Measurements from ENCODE around the gene TMEM14C.
"Not testable (repeated sequence)": the region's sequence is repeated elsewhere in the genome, so short reads cannot be mapped to it uniquely, and the experiment has no call there.

The TMEM14C gene

DNA sequence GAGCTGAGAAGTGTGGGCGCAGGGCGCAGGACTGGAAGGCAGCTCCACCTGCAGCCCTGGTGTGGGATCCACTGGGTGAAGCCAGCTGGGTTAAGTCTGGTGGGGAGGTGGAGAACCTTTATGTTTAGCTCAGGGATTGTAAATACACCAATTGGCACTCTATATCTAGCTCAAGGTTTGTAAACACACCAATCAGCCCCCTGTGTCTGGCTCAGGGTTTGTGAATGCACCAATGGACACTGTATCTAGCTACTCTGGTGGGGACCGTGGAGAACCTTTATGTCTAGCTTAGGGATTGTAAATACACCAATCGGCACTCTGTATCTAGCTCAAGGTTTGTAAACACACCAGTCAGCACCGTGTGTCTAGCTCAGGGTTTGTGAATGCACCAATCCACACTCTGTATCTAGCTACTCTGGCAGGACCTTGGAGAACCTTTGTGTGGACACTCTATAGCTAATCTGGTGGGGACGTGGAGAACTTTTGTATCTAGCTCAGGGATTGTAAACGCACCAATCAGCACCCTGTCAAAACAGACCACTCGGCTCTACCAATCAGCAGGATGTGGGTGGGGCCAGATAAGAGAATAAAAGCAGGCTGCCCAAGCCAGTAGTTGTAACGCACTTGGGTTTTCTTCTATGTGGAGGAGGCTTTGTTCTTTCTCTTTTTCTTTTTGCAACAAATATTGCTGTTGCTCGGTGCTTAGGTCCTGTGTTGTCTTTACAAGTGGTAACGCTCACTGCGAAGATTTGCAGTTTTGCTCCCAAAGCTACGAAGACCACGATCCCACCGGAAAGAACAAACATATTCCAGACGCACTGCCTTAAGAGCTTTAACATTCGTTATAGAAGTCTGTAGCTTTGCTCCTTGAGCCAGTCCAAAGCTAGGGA is 1.7 kb upstream of the TMEM14C start:
- DNase-seq (ENCODE audit: low spot score), result not testable (repeated sequence)

DNA sequence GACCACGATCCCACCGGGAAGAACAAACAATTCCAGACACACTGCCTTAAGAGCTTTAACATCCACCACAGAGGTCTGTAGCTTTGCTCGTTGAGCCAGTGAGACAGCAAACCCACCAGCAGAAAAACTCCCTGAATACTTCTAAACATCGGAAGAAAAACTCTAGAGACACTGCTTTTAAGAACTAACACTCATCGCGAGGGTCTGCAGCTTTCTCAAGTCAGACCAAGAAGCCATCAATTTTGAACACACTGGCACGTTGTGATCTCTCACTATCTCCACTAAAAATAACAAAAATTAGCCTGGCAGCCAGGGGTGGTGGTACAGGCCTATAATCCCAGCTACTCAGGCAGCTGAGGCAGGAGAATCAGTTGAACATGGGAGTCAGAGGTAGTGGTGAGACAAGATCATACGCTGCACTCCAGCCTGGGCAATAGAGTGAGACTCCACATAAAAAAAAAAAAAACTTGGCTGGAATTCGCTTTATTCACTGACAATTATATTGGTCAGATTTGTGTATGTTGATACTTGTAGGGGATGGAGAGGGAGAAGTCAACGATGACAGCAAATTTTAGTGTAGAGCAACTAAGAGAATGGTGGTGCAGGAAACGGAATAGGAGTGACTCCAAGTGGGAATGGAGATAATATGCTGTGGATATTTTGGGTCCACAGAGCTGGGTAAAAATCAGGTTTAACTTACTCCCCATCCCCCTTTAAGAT is 860 bp upstream of the TMEM14C start:
- DNase-seq (ENCODE audit: low spot score), result no peak

DNA sequence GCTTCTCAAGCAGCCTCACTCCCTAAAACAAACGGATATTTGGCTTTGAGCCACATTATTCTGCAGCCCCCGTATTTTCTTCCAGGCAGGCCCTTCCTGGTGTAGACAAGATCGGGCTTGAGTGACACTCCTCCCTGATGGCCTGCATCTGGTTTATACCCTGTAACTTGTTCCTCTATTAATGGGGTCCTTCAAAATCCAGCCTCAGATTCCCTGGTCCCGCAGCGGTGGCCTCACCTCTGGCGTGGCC is 375 bp upstream of the TMEM14C start:
- DNase-seq (ENCODE audit: low spot score), result no peak

DNA sequence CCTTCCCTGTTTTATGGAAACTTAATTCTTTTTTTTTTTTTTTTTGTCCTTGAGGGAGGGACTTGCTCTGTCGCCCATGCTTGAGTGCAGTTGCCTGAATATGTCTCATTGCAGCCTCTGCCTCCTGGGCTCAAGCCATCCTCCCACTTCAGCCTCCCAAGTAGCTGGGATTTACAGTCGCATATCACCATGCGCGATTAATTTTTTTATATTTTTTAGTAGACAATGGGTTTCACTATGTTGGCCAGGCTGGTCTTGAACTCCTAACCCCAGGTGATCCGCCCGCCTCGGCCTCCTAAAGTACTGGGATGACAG is 654 bp downstream of the TMEM14C start:
- DNase-seq (ENCODE audit: low spot score), result no peak

DNA sequence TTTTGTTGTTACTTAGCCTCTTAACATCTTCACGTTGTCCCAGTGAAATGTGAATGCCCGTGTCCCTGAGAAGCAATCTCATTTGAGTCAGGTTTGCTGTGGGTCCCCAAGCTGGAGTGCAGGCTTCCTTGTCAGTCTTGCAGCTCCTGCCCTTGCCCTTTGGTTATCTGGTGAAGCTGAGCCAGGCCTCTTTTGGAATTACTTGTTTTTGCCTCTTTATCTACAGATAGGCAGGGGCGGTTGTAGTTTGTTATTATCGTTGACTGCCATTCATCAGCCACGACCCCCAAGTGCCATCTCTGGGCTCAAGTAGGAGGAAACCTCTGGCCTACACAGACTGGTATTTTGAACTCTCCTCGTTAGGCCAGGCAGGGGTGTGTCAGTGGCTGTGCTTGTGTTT is 2.2 kb downstream of the TMEM14C start:
- no peak for DNase-seq (ENCODE audit: low spot score)

DNA sequence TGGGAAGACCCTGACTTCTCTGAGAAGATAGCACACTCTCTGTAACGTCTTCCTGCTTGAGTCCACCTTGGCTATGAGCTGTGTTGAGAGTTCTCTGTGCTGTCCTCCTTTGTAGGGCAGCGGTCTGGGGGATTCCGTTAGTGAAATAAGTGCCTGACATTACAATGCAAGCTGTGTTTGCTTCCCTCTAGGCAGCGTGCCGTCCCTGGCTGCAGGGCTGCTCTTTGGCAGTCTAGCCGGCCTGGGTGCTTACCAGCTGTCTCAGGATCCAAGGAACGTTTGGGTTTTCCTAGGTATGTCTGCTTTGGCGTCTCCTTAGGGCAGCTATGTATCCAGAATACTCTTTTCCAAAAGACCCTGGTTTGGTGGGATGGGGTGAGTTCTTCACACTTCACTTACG is 2.8 kb downstream of the TMEM14C start:
- no peak for DNase-seq (ENCODE audit: low spot score)

DNA sequence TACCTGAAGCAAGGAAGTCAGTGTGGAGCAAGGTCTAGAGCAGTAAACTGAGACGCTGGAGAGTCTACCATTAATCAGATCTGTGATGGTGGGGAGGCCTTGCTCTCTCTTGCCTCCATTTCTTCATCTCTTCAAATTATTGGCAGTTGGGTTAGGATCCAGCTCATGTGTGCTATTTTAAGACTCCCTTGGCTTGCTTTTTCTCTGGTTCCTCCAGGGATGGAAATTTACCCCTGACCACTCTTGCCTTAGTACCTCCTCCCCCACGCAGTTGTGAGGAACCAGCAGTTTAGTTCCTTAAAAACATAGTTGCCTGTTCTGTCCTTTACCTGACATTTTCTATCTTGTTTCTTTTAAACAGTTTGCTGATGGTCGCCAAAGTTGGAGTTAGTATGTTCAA is 7.4 kb downstream of the TMEM14C start:
- DNase-seq (ENCODE audit: low spot score), result no peak

DNA sequence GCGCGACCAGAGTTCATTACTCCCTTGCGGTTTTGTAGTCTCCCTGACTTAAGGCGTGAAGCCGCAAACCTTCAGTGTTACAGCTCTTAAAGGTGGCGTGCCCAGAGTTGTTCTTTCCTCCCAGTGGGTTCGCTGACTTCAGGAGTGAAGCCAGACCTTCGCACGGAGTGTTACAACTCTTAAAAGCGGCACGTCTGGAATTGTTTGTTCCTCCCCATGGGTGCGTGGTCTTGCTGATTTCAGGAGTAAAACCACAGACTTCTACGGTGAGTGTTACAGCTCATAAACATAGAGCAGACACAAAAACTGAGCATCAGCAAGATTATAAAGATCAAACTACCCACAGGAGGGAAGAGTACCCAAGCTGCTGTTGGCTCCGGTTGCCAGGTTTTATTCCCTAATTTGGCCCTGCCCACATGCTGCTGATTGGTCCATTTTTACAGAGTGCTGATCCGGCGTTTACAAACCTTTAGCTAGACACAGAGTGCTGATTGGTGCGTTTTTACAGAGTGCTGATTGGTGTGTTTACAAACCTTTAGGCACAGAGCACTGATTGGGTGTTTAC is 10.4 kb downstream of the TMEM14C start:
- DNase-seq (ENCODE audit: low spot score), result no peak

DNA sequence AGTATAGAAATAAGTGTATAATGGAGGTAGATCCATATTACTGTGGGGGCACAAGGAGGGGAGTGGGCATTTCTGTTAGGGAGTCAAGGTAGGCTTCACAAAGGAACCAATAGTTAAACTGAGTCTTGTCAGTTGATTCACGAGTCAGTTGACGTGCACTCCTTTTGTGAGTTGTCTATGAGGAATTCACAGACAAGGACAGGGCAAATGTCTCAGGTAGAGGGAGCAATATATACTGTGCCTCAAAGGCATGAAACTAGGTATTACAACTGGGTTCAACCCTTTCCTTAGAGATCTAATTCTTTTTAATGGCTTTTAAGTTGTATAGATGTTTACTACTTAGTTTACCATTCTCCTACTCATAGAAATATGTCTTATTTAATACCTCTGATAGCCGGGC is 11.0 kb downstream of the TMEM14C start:
- DNase-seq (ENCODE audit: low spot score), result no peak

DNA sequence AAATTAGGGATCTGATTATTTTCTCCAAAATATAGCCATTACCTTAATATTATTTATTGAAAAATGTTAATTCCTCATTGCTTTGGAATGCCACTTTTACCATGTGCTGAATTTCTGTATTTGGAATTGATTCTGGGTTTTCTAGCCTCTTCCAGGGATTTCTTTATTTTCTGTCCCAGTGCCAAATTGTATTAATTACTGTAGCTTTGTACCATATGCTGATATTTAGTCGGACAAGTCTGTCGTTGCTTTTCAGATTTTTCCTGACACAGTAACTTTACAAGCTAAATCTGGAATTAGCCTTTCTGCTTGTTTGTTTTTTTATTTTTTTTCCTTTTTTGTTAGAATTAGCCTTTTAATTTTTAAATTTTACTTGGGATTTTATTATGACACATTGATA is 13.9 kb downstream of the TMEM14C start:
- DNase-seq (ENCODE audit: low spot score), result no peak

DNA sequence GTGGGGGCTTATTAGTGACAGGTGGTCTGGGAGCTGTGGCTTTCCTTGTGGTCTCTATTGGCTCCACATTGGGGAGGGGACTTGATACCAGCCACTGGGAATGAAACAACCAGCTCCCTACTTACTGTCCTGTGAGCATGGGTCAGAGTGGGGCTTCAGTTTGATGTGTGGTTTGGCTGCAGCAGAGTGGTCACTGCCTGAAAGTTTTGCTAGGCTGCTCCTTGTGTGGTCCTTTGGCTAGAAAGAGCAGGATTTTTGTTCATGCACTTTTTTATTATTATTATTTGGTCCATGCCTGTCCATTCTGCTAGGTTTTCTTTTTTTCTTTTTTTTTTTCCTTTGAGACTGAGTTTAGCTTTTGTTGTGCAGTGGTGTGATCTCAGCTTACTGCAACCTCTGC is 17.2 kb downstream of the TMEM14C start:
- no peak for DNase-seq (ENCODE audit: low spot score)

DNA sequence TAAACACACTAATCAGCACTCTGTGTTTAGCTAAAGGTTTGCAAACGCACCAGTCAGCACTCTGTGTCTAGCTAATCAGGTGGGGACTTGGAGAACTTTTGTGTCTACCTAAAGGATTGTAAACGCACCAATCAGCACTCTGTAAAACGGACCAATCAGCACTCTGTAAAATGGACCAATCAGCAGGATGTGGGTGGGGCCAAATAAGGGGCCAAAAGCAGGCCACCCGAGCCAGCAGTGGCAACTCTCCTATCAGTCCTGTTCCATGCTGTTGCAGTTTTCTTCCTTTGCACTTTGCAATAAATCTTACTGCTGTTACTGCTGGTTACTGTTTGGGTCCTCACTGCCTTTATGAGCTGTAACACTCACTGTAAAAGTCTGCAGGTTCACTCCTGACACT is 18.8 kb downstream of the TMEM14C start:
- not testable (repeated sequence) for DNase-seq (ENCODE audit: low spot score)

DNA sequence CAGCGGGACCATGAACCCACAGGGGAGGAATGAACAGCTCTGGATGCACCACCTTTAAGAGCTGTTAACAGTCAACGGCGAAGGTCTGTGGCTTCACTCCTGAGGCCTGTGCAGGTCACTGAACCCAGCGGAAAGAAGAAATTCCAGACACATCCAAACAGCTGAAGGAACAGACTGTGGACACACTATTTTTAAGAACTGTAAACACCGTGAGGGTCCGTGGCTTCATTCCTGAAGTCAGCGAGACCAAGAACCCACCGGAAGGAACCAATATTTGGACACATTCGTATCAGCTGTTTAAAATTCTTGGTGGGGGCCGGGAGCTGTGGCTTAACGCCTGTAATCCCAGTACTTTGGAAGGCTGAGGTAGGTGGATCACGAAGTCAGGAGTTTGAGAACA is 19.4 kb downstream of the TMEM14C start:
- no peak for DNase-seq (ENCODE audit: low spot score)

DNA sequence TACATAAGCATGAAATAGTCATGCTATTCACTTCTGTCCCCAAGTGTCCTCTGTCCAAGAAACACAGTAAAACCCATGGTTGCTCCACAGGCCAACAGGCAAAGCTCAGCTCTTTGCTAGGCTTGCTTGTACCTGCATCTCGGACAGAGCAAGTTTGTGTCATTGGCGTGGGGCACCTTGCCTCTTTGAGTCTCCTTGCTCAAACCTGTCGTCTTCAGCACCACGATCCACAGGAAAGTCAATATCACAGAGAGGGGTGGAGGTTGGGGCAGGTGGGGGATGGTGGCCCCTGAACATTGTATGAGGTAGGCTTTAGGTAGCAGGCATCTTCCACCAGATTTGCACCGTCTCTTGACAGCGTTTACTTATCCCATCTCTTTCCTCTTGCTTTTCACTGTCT is 20.6 kb downstream of the TMEM14C start:
- DNase-seq (ENCODE audit: low spot score), result no peak

DNA sequence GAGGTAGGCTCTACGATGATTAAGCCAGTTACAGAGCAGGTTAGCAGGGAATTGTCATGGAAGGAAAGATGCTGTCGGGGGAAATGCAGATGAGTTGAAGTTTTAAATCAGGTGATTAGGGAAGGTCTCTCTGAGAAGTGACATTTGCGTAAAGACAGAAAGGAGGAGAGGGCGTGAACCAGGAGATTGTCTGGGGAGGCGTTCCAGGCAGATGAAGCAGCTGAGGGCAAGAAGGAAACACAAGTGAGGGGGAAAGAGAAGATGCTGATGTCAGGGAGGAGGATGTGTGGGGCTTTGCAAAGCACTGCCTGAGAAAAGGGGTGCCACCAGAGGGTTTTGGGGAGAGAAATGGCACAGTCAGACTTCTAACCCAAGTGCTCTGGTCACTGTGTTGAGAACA is 22.2 kb downstream of the TMEM14C start:
- DNase-seq (ENCODE audit: low spot score), result no peak

DNA sequence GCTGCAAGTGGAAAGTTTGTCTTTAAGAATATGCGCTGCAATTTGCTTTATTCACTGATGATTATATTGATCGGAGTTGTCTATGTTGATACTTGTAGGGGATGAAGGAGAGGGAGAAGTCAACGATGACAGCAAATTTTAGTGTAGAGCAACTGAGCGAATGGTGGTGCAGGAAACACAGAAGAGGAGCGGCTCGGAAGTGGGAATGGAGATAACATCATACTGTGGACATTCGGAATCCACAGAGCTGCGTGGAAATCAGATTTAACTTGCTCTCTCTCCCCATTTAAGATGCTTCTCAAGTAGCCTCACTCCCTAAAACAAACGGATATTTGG is 24.0 kb downstream of the TMEM14C start:
- no peak for DNase-seq (ENCODE audit: low spot score)

DNA sequence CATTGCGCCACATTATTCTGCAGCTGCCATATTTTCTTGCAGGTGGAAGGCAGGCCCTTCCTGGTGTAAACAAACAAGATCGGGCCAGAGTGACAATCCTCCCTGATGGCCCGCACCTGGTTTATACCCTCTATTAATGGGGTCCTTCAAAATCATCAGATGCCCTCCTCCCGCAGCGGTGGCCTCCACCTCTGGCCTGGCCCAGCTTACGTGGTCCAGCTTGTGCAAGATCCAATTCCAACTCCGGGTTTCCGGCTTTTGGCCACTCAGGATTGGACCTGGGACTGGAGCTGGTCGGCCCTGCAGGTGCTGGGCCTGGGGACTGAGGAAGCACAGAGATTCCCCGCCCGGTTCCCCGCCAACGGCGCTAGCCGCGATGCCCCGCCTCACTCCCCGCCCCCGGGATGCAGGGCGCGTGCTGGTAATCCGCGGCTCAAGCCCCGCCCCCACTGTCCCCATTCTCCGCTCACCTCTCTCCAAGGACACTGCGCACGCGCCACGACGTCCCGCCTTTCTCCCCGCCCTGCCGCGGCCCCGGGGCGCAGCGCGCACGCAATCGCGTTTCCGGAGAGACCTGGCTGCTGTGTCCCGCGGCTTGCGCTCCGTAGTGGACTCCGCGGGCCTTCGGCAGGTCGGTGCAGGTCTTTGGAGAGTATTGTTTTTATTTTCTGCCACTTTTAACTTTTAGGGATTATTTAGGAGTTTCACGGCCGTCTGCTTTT is 24.5 kb downstream of the TMEM14C start, which contains the start of gene TMEM14B:
Gene TMEM14B, plus strand, starts transcription at position 555 of the 722 bp plus-strand sequence. CDS start 1,441 bp downstream, outside the sequence.
- DNase-seq (ENCODE audit: low spot score), result peak; percentile 100

DNA sequence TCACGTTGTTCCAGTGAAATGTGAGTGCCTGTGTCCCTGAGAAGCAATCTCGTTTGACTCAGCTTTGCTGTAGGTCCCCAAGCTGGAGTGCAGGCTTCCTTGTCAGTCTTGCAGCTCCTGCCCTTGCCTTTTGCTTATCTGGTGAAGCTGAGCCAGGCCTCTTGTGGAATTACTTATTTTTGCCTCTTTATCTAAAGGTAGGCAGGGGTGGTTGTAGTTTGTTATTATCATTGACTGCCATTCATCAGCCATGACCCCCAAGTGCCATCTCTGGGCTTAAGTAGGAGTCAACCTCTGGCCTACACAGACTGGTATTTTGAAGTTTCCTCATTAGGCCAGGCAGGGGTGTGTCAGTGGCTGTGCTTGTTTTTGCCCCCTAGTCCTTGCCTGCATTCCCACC is 26.9 kb downstream of the TMEM14C start:
- DNase-seq (ENCODE audit: low spot score), result no peak

DNA sequence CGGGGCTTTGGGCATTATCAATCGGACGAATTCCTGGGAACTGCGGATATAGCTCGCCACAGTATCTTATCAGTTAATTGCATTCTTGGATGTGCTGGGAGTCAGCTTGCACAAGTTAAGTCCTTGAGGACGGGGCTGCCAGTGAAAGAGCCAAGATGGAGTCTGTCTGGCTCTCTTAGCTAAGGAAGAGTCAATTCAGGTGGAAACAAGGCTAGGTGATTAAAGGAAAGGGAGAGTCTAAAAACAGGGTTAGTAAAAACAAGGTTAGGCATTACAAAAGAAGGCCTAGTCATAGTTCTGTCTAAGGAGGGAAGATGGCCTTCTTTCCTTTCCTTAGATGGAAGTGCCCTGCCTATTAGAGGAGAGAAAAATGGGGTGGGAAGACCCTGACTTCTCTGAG is 27.7 kb downstream of the TMEM14C start:
- not testable (repeated sequence) for DNase-seq (ENCODE audit: low spot score)

DNA sequence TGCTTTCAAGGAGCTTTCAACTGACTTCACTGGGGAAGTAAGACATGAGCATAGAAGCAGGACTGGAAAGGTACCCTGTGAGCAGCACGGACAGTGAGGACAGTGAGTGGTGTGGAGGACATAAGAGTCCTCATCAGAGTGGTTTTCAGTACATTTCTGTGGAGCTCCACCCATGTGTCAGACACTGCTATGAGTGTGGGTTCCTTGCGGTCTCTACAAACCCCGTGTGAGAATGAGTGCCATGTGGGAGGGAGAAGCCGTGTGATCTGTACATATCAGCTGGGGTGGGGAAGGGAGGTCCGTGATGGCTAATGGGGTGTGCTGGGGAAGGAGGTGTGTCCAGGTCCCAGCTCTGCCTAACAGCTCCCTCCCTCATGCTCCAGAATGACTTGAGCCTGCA is 28.9 kb downstream of the TMEM14C start:
- DNase-seq (ENCODE audit: low spot score), result not testable (repeated sequence)

DNA sequence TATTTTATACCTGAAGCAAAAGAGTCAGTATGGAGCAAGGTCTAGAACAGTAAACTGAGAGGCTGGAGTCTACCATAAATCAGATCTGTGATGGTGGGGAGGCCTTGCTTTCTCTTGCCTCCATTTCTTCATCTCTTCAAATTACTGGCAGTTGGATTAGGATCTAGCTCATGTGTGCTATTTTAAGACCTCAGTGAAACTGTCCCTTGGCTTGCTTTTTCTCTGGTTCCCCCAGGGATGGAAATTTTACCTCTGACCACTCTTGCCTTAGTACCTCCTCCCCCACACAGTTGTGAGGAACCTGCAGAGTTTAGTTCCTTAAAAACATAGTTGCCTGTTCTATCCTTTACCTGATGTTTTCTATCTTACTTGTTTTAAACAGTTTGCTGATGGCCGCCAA is 33.2 kb downstream of the TMEM14C start:
- no peak for DNase-seq (ENCODE audit: low spot score)

DNA sequence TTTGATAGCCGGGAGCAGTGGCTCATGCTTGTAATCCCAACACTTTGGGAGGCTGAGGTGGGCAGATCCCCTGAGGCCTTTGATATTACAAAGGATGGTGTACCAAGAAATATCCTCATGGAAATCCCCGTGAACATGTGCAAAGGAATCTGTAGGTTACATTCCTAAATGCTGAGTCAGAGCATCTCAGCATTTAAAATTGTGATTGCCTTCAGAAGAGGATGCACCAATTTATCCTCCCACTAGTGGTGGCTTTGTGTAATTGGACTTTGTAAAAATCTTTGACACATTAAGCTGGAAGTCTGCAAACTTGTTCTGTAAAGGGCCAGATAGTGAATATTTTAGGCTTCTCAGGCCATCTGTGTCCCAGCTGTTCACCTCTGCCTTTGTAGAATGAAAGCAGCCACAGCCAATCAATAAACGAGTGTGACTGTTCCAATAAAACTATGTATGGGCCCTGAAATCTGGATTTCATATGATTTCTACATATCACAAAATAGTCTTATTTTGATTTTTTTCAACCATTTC is 36.5 kb downstream of the TMEM14C start:
- DNase-seq (ENCODE audit: low spot score), result peak; percentile 50

DNA sequence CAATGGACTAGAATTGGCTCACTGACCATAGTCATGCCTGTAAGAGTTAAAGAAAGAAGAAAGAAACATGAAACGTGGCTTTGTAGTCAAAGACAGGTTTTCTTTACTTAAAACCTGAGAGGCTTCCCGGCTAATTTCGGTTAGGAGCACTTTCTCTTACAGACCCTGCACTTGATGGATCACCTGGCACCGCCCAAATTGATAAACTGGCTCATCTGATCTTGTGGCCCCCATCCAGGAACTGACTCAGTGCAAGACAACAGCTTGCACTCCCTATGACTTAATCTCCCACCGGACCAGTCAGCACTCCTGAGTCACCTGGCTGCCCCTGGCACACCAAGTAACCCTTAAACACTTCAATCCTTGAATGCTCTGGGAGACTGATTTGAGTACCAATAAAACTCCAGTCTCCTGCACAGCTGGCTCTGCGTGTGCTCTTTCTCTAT is 37.0 kb downstream of the TMEM14C start:
- DNase-seq (ENCODE audit: low spot score), result no peak

All from iPS-NIHi11 (cell line).